ENCODE data around the gene VAV3. TPM values are rescaled to one million over a fixed set of nuclear protein-coding genes. Genes with fewer than 3 reads are reported as not detected.
A peak's percentile ranks its signal among the peaks of the same experiment; 100 is the strongest.

The VAV3 gene
- total RNA-seq, 2 donors from 2014 or later = 18.4 to 21.4 TPM

- Histone ChIP-seq H3K4me3 (no peak overlapping the region), H3K27me3 (no peaks in the 10 kb centered on the region), H3K36me3 (replicated peaks in 1 of 2; ENCODE audit: insufficient read depth in 1 of 2, low read depth in 2 of 2) (no peaks in the 10 kb centered on the region), H3K9me3 (no peaks in the 10 kb centered on the region), H3K4me1 (no peaks in the 10 kb centered on the region), H3K27ac (no peak overlapping the region)
- TF ChIP-seq POLR2A (IDR thresholded peaks at IDR 0.05) = no peak
- TF ChIP-seq CTCF (IDR thresholded peaks at IDR 0.05) = no peak
- intact Hi-C loops (cut with DNase I) = no loop called here
- ATAC-seq (no peak), DNase-seq (no peak)
Measured at GRCh38 chr1:107883562-107883961, 81.4 kb downstream of the VAV3 start.

GRCh38 chr1:107879927-107880326, 85.1 kb downstream of the VAV3 start:
- Histone ChIP-seq H3K27me3 (no peaks in the 10 kb centered on the region), H3K4me3 (no peak overlapping the region), H3K9me3 (no peaks in the 10 kb centered on the region), H3K27ac (no peak overlapping the region), H3K4me1 (no peaks in the 10 kb centered on the region), H3K36me3 (replicated peaks in 1 of 2; ENCODE audit: insufficient read depth in 1 of 2, low read depth in 2 of 2) (no peaks in the 10 kb centered on the region)
- WGBS, 2 donors = 50 to 82% methylated on average over 2 of the region's 2 CpGs
- DNase-seq (no peak), ATAC-seq (no peak)
- TF ChIP-seq CTCF (IDR thresholded peaks at IDR 0.05) (no peak), POLR2A (IDR thresholded peaks at IDR 0.05) (no peak)
- intact Hi-C loops (cut with DNase I) = no loop called here

- intact Hi-C loops (cut with DNase I) = no loop called here
- DNase-seq (no peak), ATAC-seq (no peak)
- TF ChIP-seq POLR2A (IDR thresholded peaks at IDR 0.05) (no peak), CTCF (IDR thresholded peaks at IDR 0.05) (no peak)
- H3K4me1 ChIP-seq = no peaks in the 10 kb centered on the region
- H3K4me3 ChIP-seq = no peak overlapping the region
- H3K36me3 ChIP-seq (replicated peaks in 1 of 2; ENCODE audit: insufficient read depth in 1 of 2, low read depth in 2 of 2) = no peaks in the 10 kb centered on the region
- 13 to 36% methylated on average over 1 of the region's 1 CpG for WGBS, 2 donors
- no peaks in the 10 kb centered on the region for H3K27me3 ChIP-seq
- H3K27ac ChIP-seq = no peak overlapping the region
- H3K9me3 ChIP-seq = no peaks in the 10 kb centered on the region
Measured at GRCh38 chr1:107879346-107879745, 85.6 kb downstream of the VAV3 start.

DNA sequence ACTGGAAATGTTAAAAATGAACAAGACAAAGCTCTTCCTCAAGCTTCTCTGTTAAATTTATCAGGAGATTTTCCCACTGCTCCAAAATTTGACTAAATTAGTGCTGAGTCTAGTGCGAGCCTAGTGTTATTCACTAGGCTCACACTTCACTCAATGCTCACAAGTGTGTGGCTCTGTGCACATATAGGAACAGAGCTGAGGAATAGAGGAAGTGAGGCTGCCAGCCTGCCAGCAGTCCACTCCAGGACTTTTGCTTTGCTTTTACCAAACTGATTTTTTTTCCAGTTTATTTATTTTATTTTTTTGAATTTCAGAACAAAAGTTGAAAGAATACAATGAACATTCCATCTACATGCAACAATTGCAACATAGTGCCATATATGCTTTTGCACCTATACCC, 87.2 kb downstream of the VAV3 start:
- Histone ChIP-seq H3K27ac (no peak overlapping the region), H3K27me3 (no peaks in the 10 kb centered on the region), H3K36me3 (replicated peaks in 1 of 2; ENCODE audit: insufficient read depth in 1 of 2, low read depth in 2 of 2) (no peaks in the 10 kb centered on the region), H3K4me3 (no peak overlapping the region), H3K4me1 (no peaks in the 10 kb centered on the region), H3K9me3 (no peaks in the 10 kb centered on the region)
- intact Hi-C loops (cut with DNase I) = no loop called here
- WGBS, 2 donors = 61 to 71% methylated on average over 1 of the region's 1 CpG
- DNase-seq (peak in 1 of 4 donors; percentile 3), ATAC-seq (no peak)
- TF ChIP-seq POLR2A (IDR thresholded peaks at IDR 0.05) (no peak), CTCF (IDR thresholded peaks at IDR 0.05) (no peak)

- WGBS, 2 donors = 44 to 47% methylated on average over 2 of the region's 2 CpGs
- Histone ChIP-seq H3K27me3 (no peaks in the 10 kb centered on the region), H3K4me1 (no peaks in the 10 kb centered on the region), H3K27ac (no peak overlapping the region), H3K4me3 (no peak overlapping the region), H3K36me3 (replicated peaks in 1 of 2; ENCODE audit: insufficient read depth in 1 of 2, low read depth in 2 of 2) (no peaks in the 10 kb centered on the region), H3K9me3 (no peaks in the 10 kb centered on the region)
- DNase-seq = no peak
- TF ChIP-seq CTCF (IDR thresholded peaks at IDR 0.05) = no peak
- TF ChIP-seq POLR2A (IDR thresholded peaks at IDR 0.05) = no peak
- no peak for ATAC-seq
- intact Hi-C loops (cut with DNase I) = no loop called here
Measured at GRCh38 chr1:107877092-107877491, 87.9 kb downstream of the VAV3 start.

Data from body of pancreas (tissue), 4 donors.